Measurements from ENCODE around the gene BEST1. TPM values are rescaled to one million over a fixed set of nuclear protein-coding genes. Genes with fewer than 3 reads are reported as not detected.

Gene BEST1
- total and polyA plus RNA-seq, 2 donors (not counting 3 experiments of a cell fraction or from before 2014, with no cell fraction given), result 0.04 TPM; not detected in 1

GRCh38 chr11:61901397-61901796, 48.8 kb upstream of the BEST1 start:
- POLR2A ChIA-PET, result no interaction called here
- dilution Hi-C loops (cut with MboI; ENCODE audit: extremely low pct_ligation_motif_present, low sequenced_read_pairs), result no loop called here
- H3K9me3 ChIP-seq (replicated peaks; ENCODE audit: control insufficient read depth, insufficient read depth, low read length), result no peaks in the 10 kb centered on the region

More at GRCh38 chr11:61901397-61901796, 48.8 kb upstream of the BEST1 start:
- no peak overlapping the region for H2AFZ ChIP-seq (ENCODE audit: low read depth, low read length)
- H3K79me2 ChIP-seq (ENCODE audit: control insufficient read depth, insufficient read depth, low read length), result no peaks in the 10 kb centered on the region
- H3K27me3 ChIP-seq (ENCODE audit: control insufficient read depth in 2 of 2, insufficient read depth in 2 of 2, low read length in 2 of 2), result no peaks in the 10 kb centered on the region
- H4K20me1 ChIP-seq (replicated peaks; ENCODE audit: control insufficient read depth, extremely low read depth, insufficient read depth, low read length), result no peaks in the 10 kb centered on the region
- H3K4me2 ChIP-seq (ENCODE audit: insufficient read depth, low read length), result no peak overlapping the region
- FAIRE-seq (no peak), DNase-seq (ENCODE audit: low read depth, low spot score) (no peak)
- H3K4me1 ChIP-seq (ENCODE audit: control insufficient read depth, extremely low read depth, insufficient read depth, low read length), result no peaks in the 10 kb centered on the region
- H3K36me3 ChIP-seq (ENCODE audit: control insufficient read depth in 2 of 2, extremely low read depth in 1 of 2, insufficient read depth in 2 of 2, low read length in 2 of 2), result no peaks in the 10 kb centered on the region
- no peak overlapping the region for H3K27ac ChIP-seq (ENCODE audit: insufficient read depth, low read depth, low read length)
- H3K4me3 ChIP-seq (replicated peaks in 1 of 3; ENCODE audit: insufficient read depth in 1 of 3, low read depth in 1 of 3, low read length in 3 of 3), result no peak overlapping the region
- CTCF ChIA-PET, result interaction anchor here (9.2 to 16.0 kb wide), 4 partner anchors 29 to 207 kb away, joined by 127 to 416 read pairs (median 298); no protein-coding TSS in a partner anchor
- H3K9ac ChIP-seq (replicated peaks; ENCODE audit: extremely low read depth, insufficient read depth, low read length), result no peak overlapping the region
- BruUV-seq (replicated peaks), result no TSS peak
- intact Hi-C loops (cut with micrococcal nuclease), result no loop called here
- no peak for TF ChIP-seq FOS (IDR thresholded peaks at IDR 0.05; ENCODE audit: borderline replicate concordance, insufficient read depth, low read length)
- TF ChIP-seq MAX (IDR thresholded peaks at IDR 0.05; ENCODE audit: insufficient read depth, insufficient read length), result no peak
- TF ChIP-seq GATA2 (IDR thresholded peaks at IDR 0.05; ENCODE audit: insufficient read depth, insufficient read length, low read depth, low read length), result no peak
- TF ChIP-seq EZH2 (IDR thresholded peaks at IDR 0.05; ENCODE audit: borderline replicate concordance, low read depth, low read length, severe bottlenecking), result no peak
- TF ChIP-seq MYC (IDR thresholded peaks at IDR 0.05; ENCODE audit: low read depth, low read length), result no peak
- TF ChIP-seq JUN (IDR thresholded peaks at IDR 0.05; ENCODE audit: borderline replicate concordance, insufficient read depth, insufficient read length, low read depth), result no peak
- TF ChIP-seq POLR2A (IDR thresholded peaks at IDR 0.05; ENCODE audit: low read depth, low read length), result no peak
- TF ChIP-seq CTCF (IDR thresholded peaks at IDR 0.05; ENCODE audit: extremely low read depth in 1 of 2, insufficient read depth in 1 of 2, low read depth in 1 of 2, low read length in 2 of 2), result no peak
- TF ChIP-seq POLR2AphosphoS5 (IDR thresholded peaks at IDR 0.05; ENCODE audit: insufficient read depth, low read depth, low read length), result no peak
- no peaks in the 10 kb centered on the region for H3K9me1 ChIP-seq (replicated peaks; ENCODE audit: control insufficient read depth, extremely low read depth, insufficient read depth, low read length)
